Measurements from ENCODE around the gene FCN3. TPM values are rescaled to one million over a fixed set of nuclear protein-coding genes. Genes with fewer than 3 reads are reported as not detected.

FCN3 gene
- total and polyA plus RNA-seq, 9 of the 15 experiments (the other 6 are each of a cell fraction or from before 2014, with no cell fraction given), result 0.49 TPM; not detected in 8

- TF ChIP-seq, protein P1, sequence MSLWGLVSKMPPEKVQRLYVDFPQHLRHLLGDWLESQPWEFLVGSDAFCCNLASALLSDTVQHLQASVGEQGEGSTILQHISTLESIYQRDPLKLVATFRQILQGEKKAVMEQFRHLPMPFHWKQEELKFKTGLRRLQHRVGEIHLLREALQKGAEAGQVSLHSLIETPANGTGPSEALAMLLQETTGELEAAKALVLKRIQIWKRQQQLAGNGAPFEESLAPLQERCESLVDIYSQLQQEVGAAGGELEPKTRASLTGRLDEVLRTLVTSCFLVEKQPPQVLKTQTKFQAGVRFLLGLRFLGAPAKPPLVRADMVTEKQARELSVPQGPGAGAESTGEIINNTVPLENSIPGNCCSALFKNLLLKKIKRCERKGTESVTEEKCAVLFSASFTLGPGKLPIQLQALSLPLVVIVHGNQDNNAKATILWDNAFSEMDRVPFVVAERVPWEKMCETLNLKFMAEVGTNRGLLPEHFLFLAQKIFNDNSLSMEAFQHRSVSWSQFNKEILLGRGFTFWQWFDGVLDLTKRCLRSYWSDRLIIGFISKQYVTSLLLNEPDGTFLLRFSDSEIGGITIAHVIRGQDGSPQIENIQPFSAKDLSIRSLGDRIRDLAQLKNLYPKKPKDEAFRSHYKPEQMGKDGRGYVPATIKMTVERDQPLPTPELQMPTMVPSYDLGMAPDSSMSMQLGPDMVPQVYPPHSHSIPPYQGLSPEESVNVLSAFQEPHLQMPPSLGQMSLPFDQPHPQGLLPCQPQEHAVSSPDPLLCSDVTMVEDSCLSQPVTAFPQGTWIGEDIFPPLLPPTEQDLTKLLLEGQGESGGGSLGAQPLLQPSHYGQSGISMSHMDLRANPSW (CRISPR knock-in tag; IDR thresholded peaks at IDR 0.05), result no peak
- TF ChIP-seq HLTF (IDR thresholded peaks at IDR 0.05) (no peak), PURB (CRISPR knock-in tag; IDR thresholded peaks at IDR 0.05; ENCODE audit: low read depth) (no peak), ZNF589 (CRISPR knock-in tag; IDR thresholded peaks at IDR 0.05; ENCODE audit: low read depth) (no peak), ZBTB1 (CRISPR knock-in tag; IDR thresholded peaks at IDR 0.05; ENCODE audit: borderline replicate concordance, low read depth) (peak; percentile 74; the same call in 1 of the 2 replicates), ZNF655 (CRISPR knock-in tag; IDR thresholded peaks at IDR 0.05) (no peak), RBM17 (IDR thresholded peaks at IDR 0.05; ENCODE audit: borderline replicate concordance, low read depth, low read length) (no peak), ZNF583 (CRISPR knock-in tag; IDR thresholded peaks at IDR 0.05) (no peak), ZNF165 (CRISPR knock-in tag; IDR thresholded peaks at IDR 0.05; ENCODE audit: borderline replicate concordance) (0 out of 2 replicates have a peak, but pooled peaks have one; percentile 20)
- TF ChIP-seq, protein P2, sequence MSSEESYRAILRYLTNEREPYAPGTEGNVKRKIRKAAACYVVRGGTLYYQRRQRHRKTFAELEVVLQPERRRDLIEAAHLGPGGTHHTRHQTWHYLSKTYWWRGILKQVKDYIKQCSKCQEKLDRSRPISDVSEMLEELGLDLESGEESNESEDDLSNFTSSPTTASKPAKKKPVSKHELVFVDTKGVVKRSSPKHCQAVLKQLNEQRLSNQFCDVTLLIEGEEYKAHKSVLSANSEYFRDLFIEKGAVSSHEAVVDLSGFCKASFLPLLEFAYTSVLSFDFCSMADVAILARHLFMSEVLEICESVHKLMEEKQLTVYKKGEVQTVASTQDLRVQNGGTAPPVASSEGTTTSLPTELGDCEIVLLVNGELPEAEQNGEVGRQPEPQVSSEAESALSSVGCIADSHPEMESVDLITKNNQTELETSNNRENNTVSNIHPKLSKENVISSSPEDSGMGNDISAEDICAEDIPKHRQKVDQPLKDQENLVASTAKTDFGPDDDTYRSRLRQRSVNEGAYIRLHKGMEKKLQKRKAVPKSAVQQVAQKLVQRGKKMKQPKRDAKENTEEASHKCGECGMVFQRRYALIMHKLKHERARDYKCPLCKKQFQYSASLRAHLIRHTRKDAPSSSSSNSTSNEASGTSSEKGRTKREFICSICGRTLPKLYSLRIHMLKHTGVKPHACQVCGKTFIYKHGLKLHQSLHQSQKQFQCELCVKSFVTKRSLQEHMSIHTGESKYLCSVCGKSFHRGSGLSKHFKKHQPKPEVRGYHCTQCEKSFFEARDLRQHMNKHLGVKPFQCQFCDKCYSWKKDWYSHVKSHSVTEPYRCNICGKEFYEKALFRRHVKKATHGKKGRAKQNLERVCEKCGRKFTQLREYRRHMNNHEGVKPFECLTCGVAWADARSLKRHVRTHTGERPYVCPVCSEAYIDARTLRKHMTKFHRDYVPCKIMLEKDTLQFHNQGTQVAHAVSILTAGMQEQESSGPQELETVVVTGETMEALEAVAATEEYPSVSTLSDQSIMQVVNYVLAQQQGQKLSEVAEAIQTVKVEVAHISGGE (CRISPR knock-in tag; IDR thresholded peaks at IDR 0.05), result 0 out of 6 replicates have a peak, but pooled peaks of 1 of the 3 experiments have one; percentile 29
- TF ChIP-seq, protein P3, sequence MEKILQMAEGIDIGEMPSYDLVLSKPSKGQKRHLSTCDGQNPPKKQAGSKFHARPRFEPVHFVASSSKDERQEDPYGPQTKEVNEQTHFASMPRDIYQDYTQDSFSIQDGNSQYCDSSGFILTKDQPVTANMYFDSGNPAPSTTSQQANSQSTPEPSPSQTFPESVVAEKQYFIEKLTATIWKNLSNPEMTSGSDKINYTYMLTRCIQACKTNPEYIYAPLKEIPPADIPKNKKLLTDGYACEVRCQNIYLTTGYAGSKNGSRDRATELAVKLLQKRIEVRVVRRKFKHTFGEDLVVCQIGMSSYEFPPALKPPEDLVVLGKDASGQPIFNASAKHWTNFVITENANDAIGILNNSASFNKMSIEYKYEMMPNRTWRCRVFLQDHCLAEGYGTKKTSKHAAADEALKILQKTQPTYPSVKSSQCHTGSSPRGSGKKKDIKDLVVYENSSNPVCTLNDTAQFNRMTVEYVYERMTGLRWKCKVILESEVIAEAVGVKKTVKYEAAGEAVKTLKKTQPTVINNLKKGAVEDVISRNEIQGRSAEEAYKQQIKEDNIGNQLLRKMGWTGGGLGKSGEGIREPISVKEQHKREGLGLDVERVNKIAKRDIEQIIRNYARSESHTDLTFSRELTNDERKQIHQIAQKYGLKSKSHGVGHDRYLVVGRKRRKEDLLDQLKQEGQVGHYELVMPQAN (IDR thresholded peaks at IDR 0.05; ENCODE audit: borderline replicate concordance), result no peak
Measured at GRCh38 chr1:27342778-27343638, 31.6 kb downstream of the FCN3 start (continued).
